Activated T-helper 2 cell treated with anti-CD3 and anti-CD28 coated beads, Interferon-gamma antibody, Interleukin-2, Interleukin-4, amounts not matched to agents 10 μg/mL and 5 μg/mL and 100 μg/mL, durations not matched to agents 14 hours and 24 hours and 36 hours (primary cell): ENCODE measurements around the gene FAM240A. TPM values are rescaled to one million over a fixed set of nuclear protein-coding genes. Genes with fewer than 3 reads are reported as not detected.

Source experiments
- DNase-seq: peaks from one replicate; pipeline ENCODE4 v3.0.0; 2021; ENCODE audit warnings: low spot score
- H3K27ac Mint-ChIP-seq: one replicate; pipeline ENCODE4 v1.8.0; 2021; ENCODE audit warnings: mixed read lengths
- H3K27me3 Mint-ChIP-seq: one replicate; pipeline ENCODE4 v1.8.0; 2021; ENCODE audit warnings: low read depth, mixed read lengths
- H3K36me3 Mint-ChIP-seq: one replicate; pipeline ENCODE4 v1.8.0; 2021; ENCODE audit warnings: low read depth, mixed read lengths
- H3K4me1 Mint-ChIP-seq: one replicate; pipeline ENCODE4 v1.8.0; 2021; ENCODE audit warnings: low read depth, mixed read lengths
- H3K4me3 Mint-ChIP-seq: one replicate; pipeline ENCODE4 v1.8.0; 2021; ENCODE audit warnings: low read depth, mild to moderate bottlenecking, moderate library complexity, mixed read lengths
- H3K9me3 Mint-ChIP-seq: one replicate; pipeline ENCODE4 v1.8.0; 2021; ENCODE audit warnings: mixed read lengths
- intact Hi-C: fragments of 100-400 bp; cut with micrococcal nuclease; formaldehyde crosslinking; loops from one replicate; pipeline ENCODE4 v1.15.1; 2023
- total RNA-seq: library from RNA; stranded (reverse); gene quantifications from 2 replicates; pipeline ENCODE4 v1.2.3, GENCODE V29; 2022

The FAM240A gene
- total RNA-seq, 1 donor from 2014 or later: not detected

DNA sequence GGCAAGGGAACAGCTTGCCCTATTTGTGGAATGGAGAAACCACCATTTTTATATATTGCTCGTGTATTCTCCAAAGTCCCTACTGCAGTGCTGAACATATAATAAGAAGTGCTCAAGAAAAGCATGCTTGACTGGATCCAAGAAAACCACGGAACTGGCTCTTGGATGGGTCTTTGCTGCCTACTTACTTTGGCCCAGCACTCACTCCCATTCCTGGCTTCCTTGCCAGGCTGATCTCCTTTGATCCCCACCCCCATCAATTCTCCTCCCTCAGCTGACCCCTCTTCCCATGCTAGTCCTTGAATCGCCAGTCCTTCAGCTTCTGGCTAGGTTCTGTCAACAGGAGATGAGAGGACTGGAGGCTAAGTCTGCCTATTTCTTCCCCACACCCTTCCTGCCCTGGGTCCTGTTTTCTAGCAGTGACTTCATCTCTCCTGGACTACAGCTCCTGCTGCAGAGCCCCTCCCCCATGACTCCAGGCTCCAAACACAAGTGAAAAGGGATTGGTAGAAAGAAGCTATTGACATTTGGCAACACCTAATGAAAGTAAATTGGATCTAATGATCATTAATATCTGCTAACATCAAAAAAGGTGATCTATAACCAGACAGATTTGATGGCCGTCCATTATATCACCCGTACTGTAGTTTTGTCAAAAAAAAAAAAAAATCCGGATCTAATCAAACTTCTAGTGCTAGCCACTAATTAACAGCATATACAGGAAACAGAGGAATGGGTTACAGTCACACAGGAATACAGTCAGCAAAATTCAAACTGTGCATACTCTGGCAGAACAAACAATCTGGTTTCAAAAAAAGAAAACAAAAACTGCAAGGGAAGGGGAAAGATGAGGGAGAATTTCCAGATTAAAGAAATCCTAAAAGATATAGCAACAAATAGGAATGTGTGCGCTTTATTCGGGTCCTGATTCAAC, 7.8 kb downstream of the FAM240A start:
- intact Hi-C loops: no loop called here
- Mint-ChIP-seq H3K36me3 (no peaks in the 10 kb centered on the region), H3K27ac (no peak overlapping the region), H3K4me3 (no peak overlapping the region), H3K9me3 (no peaks in the 10 kb centered on the region), H3K27me3 (peaks cover 40% of the 10 kb centered on the region), H3K4me1 (no peaks in the 10 kb centered on the region)
- no peak for DNase-seq

DNA sequence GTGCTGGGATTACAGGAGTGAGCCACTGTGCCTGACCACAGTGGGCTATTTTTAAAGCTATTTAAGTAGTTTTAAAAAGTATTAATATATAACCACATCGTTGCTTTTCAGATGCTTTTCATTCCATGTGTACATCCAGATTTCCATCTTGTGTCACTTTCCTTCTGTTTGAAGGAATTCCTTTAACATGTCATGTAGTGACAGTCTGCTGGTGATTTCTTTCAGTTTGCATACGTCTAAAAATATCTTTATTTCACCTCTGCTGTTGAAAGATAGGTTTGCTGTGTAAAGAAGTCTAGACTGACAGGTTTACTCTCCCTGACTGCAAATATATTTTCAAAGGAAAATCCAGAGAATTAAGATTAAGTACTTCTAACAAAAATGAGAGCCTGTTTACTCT, 12.2 kb downstream of the FAM240A start:
- Mint-ChIP-seq H3K9me3 (no peaks in the 10 kb centered on the region), H3K27me3 (peaks cover 31% of the 10 kb centered on the region), H3K4me1 (peaks cover 5% of the 10 kb centered on the region), H3K4me3 (no peak overlapping the region), H3K27ac (no peak overlapping the region), H3K36me3 (no peaks in the 10 kb centered on the region)
- no peak for DNase-seq
- intact Hi-C loops: no loop called here

DNA sequence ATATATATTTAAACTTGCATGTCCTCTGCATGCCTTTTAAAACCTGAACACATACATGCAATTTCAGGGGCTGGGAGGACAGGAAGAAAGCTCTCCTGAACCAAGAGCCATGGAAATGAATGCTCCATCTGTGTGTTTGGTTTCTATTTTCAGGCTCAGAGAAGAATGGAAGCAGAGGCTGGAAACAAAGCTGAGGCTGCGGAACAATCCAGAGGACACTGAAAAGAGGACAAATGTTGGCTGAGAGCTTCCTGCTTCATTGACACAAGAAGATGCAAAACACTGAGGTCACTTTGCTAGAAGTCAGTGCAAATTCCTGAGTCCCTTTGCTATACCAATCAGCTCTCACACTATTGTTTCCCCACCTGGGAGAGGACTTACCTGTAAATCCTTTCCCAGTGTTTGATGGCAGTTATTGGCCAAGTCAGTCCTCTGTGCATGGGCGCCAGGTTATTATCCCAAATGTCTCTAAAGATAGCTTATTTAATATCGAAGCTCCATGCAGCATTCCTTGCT, 12.7 kb downstream of the FAM240A start:
- Mint-ChIP-seq H3K9me3 (no peaks in the 10 kb centered on the region), H3K27me3 (peaks cover 28% of the 10 kb centered on the region), H3K27ac (no peak overlapping the region), H3K36me3 (no peaks in the 10 kb centered on the region), H3K4me1 (peaks cover 7% of the 10 kb centered on the region), H3K4me3 (no peak overlapping the region)
- no peak for DNase-seq
- intact Hi-C loops: no loop called here

DNA sequence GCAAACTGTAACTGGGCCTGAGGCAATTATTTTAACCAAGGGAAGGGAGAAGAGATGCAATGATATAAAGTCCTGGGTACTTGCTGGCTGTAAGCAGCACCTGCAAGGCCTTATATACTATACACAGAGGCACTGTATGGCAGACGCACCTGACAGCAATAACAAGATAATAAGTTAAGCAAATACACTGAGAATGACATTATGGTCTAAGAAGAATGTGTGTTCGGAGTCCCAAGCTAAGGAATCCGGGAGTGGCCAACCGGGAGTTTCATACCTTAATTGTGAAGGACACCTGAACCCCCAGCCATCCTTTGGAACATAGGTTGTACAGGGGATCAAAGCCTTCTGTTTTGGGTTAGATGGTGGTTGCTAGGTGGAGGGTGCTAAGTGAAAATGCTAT, 13.7 kb downstream of the FAM240A start:
- Mint-ChIP-seq H3K36me3 (no peaks in the 10 kb centered on the region), H3K27me3 (peaks cover 21% of the 10 kb centered on the region), H3K4me3 (no peak overlapping the region), H3K9me3 (no peaks in the 10 kb centered on the region), H3K27ac (no peak overlapping the region), H3K4me1 (peaks cover 10% of the 10 kb centered on the region)
- intact Hi-C loops: no loop called here
- no peak for DNase-seq

DNA sequence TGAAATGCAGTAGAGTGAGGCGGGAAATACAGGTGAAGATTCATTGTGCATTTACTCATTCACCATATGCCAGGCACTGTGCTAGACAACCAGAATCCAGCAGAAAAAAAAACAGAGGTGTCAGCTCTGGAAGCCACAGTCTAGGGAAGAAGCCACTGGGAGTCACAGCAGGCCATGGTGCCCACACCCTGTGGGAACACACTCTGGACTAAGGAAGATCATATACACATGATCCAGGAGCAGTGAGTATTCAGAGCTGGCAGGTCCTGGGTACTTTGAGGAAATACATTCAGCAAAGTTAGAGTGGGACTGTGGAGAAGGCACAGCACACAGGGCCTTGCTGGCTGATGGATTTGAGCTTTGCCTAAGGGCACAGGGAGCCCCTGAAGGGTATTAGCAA, 14.8 kb downstream of the FAM240A start:
- H3K9me3 Mint-ChIP-seq: no peaks in the 10 kb centered on the region
- no peak for DNase-seq
- H3K4me1 Mint-ChIP-seq: peaks cover 10% of the 10 kb centered on the region
- intact Hi-C loops: no loop called here
- no peak overlapping the region for H3K27ac Mint-ChIP-seq
- no peak overlapping the region for H3K4me3 Mint-ChIP-seq
- H3K27me3 Mint-ChIP-seq: peaks cover 17% of the 10 kb centered on the region
- no peaks in the 10 kb centered on the region for H3K36me3 Mint-ChIP-seq

DNA sequence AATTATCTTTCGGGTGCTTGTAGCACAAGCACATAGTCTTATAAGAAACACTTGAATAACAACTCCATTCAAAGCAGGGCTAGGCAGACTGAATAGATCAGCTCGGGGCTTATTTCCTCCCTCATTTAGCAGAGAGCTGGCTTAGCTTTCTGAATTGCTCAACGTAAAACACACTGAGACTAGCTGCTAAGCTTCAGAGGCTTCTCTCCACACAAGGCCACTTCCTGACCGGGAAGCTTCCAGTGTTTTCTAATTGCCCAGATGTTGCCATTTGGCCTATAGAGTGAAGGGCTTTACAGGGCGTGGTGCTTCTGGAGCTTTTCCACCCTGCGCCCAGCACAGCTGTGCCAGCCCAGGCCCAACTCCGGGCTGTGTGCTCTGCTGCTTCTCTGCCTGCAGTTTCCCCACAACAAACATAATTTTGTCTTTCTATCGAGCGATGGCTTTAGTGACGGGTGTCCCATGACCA, 16.6 kb downstream of the FAM240A start:
- DNase-seq: no peak
- Mint-ChIP-seq H3K27me3 (peaks cover 9% of the 10 kb centered on the region), H3K4me3 (no peak overlapping the region), H3K4me1 (peaks cover 10% of the 10 kb centered on the region), H3K9me3 (no peaks in the 10 kb centered on the region), H3K27ac (no peak overlapping the region), H3K36me3 (no peaks in the 10 kb centered on the region)
- intact Hi-C loops: no loop called here

DNA sequence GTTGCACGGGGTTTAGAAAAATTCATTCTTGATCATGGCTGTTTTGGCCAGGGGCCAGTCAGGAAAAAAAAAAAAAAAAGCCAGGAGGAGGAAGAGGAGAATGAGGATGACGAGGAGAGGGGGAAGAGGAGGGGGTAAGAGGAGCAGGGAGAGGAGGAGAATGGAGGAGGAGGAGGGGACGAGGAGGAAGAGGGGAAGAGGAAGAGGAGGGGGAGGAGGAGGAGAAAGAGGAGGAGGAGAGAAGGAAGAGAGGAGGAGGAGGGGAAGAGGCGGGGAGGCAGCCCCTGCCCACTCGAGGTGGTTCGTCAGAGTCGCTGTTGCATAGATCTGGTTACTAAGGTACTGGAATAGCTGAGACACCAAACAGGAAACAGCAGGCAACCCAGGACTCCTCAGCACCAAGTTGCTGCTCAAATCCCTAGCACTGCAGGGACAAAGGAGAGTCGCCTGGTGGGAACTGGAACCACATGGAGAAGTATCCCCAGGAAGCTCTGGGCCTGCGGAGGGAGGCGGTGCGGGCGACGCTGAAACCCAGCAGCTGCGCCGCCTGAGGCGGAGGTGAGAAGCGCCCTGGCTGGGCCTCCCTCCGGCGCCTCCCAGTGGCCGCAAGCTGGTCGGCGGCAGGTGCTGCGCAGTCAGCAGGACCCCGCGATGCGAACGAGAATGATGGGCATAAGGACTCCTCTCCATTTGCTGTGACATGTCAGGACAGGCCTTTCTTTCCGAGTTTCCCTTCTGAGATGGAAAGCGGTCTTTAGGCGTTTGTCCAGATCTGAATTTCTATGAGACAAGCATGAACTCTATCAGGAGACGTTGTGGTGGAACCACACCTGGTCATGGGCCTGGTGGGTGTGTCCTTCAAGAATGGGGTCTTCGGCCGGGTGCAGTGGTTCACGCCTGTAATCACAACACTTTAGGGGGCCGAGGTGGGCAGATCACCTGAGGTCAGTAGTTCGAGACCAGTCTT, 17.5 kb downstream of the FAM240A start:
- H3K4me1 Mint-ChIP-seq: peaks cover 14% of the 10 kb centered on the region
- DNase-seq: peak; percentile 68
- peak overlapping the region; percentile 40 for H3K4me3 Mint-ChIP-seq
- no peak overlapping the region for H3K27ac Mint-ChIP-seq
- no peaks in the 10 kb centered on the region for H3K36me3 Mint-ChIP-seq
- H3K27me3 Mint-ChIP-seq: peaks cover 12% of the 10 kb centered on the region
- intact Hi-C loops: loop anchor here (1.0 kb wide), 1 partner anchor 142 kb away; no protein-coding TSS in a partner anchor
- no peaks in the 10 kb centered on the region for H3K9me3 Mint-ChIP-seq

DNA sequence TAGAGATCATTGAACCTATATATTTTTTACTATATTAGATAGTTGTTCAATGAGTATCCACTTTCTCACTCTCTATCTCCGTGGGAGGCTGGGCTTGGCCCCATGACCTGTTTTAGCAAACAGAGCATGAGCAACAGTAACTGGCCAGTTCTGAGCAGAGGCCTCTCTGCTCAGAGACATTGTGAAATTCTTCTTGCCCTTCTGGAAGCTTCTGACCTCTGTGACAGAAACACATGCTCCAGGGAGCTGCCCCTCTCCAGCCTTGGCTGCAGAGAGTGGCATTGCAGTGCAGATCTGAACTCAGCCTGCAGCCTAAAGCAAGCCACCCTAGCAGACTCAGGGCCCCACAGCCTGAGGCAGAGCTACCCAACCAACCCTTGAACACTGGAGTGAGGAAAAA, 20.5 kb downstream of the FAM240A start:
- Mint-ChIP-seq H3K4me1 (peaks cover 15% of the 10 kb centered on the region), H3K4me3 (no peak overlapping the region), H3K9me3 (no peaks in the 10 kb centered on the region), H3K27me3 (peaks cover 9% of the 10 kb centered on the region), H3K36me3 (no peaks in the 10 kb centered on the region), H3K27ac (no peak overlapping the region)
- intact Hi-C loops: no loop called here
- DNase-seq: no peak

DNA sequence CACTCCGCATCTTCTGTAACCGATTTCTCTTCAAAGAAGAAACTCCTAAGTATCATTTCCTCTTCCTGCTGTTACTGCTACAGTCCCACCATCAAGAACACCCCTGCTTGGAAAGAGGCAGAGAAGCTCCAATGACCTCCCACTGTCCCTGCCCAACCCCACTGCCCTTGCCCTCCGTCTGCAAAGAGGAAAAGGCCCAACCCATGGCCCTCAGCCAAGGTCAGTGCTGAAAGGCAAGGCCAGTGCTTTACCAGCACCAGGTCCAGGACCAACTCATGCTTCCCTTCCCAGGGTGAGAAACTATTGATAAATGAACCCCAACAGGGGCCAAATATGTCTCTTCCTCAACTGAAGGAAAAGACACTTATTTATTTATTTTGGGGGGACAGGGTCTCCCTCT, 22.5 kb downstream of the FAM240A start:
- intact Hi-C loops: no loop called here
- DNase-seq: no peak
- Mint-ChIP-seq H3K27ac (no peak overlapping the region), H3K4me3 (no peak overlapping the region), H3K36me3 (no peaks in the 10 kb centered on the region), H3K9me3 (no peaks in the 10 kb centered on the region), H3K27me3 (peaks cover 9% of the 10 kb centered on the region), H3K4me1 (peaks cover 9% of the 10 kb centered on the region)

DNA sequence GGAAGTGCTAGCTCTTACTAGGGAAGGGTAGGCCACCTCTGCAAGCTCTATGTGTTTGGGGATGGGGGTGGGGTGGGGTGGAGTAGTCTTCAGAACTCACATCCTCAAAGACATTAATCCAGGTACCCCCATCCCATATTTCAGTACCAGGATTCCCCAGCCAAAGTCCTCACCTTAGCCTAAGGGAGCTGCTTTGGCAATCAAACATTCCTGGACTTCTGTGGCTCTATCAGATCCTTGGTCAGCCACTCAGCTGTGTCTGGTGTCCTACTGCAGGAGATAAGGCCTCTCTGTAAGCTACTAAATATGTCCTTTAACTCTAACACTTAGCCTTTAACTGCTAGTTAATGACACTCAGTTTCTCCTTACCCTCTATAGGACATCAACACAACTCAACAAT, 26.9 kb downstream of the FAM240A start:
- H3K27ac Mint-ChIP-seq: no peak overlapping the region
- no peaks in the 10 kb centered on the region for H3K36me3 Mint-ChIP-seq
- DNase-seq: no peak
- H3K27me3 Mint-ChIP-seq: peaks cover 29% of the 10 kb centered on the region
- intact Hi-C loops: no loop called here
- no peak overlapping the region for H3K4me3 Mint-ChIP-seq
- H3K4me1 Mint-ChIP-seq: peaks cover 6% of the 10 kb centered on the region
- H3K9me3 Mint-ChIP-seq: peaks cover 7% of the 10 kb centered on the region

DNA sequence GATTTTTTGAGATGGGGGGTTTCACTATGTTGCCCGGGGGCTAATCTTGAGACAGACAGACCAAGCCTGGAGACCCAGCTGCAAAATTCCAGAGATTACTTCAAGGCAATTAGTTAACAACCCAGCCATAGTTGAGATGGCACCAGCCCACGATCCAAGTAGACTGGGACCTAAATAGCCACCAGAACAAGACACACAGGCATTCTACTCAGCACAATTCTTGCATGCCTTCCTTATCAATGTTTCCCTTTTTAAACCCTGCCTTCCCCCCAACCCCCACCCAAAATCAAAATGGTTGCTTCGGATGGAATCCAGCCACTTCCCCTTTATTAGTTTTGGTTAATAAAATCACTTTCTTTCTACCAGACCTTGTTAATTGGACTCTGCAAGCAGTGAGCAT, 28.6 kb downstream of the FAM240A start:
- Mint-ChIP-seq H3K4me3 (no peak overlapping the region), H3K9me3 (peaks cover 7% of the 10 kb centered on the region), H3K27me3 (peaks cover 24% of the 10 kb centered on the region), H3K27ac (no peak overlapping the region), H3K4me1 (no peaks in the 10 kb centered on the region), H3K36me3 (no peaks in the 10 kb centered on the region)
- no peak for DNase-seq
- intact Hi-C loops: no loop called here

DNA sequence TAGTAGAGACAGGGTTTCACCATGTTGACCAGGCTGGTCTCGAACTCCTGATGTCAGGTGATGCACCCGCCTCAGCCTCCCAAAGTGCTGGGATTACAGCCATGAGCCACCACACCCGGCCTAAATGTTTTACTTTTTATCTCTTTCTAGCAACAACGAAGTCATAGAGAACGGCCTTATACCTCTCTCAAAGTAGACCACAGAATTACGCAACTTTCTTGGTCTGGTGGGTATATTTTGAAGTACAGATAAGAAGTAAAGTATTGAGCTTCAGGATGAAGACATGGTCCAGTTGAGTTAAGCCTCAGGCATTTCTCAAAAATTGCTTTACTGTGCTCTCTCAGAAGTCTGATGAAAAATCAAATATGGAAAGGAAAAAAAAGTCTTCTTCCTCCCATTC, 30.6 kb downstream of the FAM240A start:
- Mint-ChIP-seq H3K27me3 (peaks cover 30% of the 10 kb centered on the region), H3K9me3 (peaks cover 7% of the 10 kb centered on the region), H3K36me3 (no peaks in the 10 kb centered on the region), H3K4me1 (no peaks in the 10 kb centered on the region), H3K27ac (no peak overlapping the region), H3K4me3 (no peak overlapping the region)
- no peak for DNase-seq
- intact Hi-C loops: no loop called here
